ENCODE results near the gene PNMA3. TPM values are rescaled to one million over a fixed set of nuclear protein-coding genes. Genes with fewer than 3 reads are reported as not detected.

Gene PNMA3, protein sequence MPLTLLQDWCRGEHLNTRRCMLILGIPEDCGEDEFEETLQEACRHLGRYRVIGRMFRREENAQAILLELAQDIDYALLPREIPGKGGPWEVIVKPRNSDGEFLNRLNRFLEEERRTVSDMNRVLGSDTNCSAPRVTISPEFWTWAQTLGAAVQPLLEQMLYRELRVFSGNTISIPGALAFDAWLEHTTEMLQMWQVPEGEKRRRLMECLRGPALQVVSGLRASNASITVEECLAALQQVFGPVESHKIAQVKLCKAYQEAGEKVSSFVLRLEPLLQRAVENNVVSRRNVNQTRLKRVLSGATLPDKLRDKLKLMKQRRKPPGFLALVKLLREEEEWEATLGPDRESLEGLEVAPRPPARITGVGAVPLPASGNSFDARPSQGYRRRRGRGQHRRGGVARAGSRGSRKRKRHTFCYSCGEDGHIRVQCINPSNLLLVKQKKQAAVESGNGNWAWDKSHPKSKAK
- 12.5 TPM for total RNA-seq

DNA sequence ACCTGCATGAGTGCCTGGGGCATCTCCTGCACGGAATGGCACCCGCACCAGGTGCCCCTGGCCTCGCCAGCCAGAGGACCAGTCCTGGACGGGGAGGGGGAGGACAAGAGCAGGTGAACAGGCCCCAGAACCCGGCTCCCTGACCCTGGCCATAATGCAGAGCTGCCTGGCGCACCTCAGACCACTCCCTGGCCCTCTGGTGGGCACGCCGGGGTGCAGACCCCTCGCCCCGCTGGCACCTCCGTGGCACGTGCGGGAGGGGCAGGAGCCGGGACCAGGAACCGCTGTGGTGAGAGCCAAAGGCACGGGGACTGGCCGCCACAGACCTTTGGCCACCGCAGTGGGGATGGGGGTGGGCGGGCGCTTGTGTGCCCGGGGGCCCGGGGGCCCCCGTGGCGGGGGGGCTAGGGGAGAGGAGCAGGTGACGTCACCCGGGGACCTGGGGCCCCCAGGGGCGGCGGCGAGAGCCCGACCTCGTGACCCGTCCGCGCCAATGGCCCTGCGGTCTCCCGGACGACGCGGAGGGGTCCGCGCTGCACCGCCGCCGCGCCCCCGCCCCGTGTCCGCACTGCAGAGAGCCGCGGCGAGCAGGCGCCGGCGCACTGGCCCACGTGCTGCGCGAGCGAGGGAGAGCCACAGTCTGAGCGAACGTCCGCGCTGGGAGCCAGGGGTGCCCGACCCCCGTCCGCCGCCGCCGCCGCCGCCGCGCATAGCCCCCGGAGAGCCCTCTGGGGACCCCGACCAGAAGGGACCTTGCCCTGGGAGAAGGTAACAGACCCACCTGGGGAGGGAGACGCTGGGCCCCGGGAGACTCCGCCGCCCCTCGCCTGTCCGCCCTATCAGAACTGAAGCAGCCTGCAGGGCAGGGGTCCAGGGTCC is at the start of gene PNMA3:
Gene PNMA3 (plus strand): TSS at position 600 of the 879 bp plus-strand sequence. CDS start 586 bp downstream, outside the sequence.

DNA sequence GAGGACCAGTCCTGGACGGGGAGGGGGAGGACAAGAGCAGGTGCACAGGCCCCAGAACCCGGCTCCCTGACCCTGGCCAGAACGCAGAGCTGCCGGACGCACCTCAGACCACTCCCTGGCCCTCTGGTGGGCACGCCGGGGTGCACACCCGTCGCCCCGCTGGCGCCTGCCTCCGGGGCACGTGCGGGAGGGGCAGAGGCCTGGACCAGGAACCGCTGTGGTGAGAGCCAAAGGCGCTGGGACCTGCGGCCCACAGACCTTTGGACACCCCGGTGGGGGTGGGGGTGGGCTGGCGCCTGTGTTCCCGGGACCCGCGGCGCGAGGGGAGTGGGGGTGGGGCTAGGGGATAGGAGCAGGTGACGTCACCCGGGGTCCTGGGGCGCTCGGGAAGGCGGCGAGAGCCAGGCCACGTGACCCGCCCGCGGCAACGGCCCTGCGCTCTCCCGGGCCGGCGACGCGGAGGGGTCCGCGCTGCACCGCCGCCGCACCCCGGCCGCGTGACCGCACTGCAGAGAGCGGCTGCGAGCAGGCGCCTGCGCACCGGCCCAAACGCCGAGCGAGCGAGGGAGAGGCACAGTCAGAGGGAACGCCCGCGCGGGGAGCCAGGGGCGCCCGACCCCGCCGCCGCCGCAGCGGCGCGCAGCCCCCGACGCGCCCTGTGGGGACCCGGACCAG is 15.8 kb downstream of the PNMA3 start, which contains the start of gene PNMA6A:
Gene PNMA6A (plus strand): TSS at position 546 of the 675 bp plus-strand sequence. CDS start 609 bp downstream, outside the sequence.

Small RNAs within 50 kb of the gene (small RNA-seq; reads per million reads assigned to genes)
- gene AC243428.1 (ENCODE audit: low replicate concordance) = not detected

Other genes starting within 250 kb of the PNMA3 start
- 26.3 TPM for gene CETN2, start 225.7 kb upstream of the PNMA3 start, total RNA-seq
- 10.8 TPM for gene NSDHL, start 225.4 kb upstream of the PNMA3 start, total RNA-seq
- gene ZNF185, start 158.4 kb upstream of the PNMA3 start, total RNA-seq = 16.5 TPM
- gene PNMA5, start 62.4 kb upstream of the PNMA3 start, total RNA-seq = not detected
- 6.7 TPM for gene PNMA6A, start 16.0 kb downstream of the PNMA3 start, total RNA-seq
- not detected for gene MAGEA1, start 122.8 kb downstream of the PNMA3 start, total RNA-seq

Measured in metanephros (tissue), 2 donors.